PFSK-1 (cell line): ENCODE measurements around the gene CHRND.

Experiments
- POLR2AphosphoS5 ChIP-seq: IDR thresholded peaks from 2 replicates; pipeline ENCODE4 v1.6.1; 2012; ENCODE audit warnings: low read depth, mild to moderate bottlenecking, control low read depth, low read length, moderate library complexity
- TF ChIP-seq, protein P1 (sequence below), 2 experiments: IDR thresholded peaks; 2 replicates each; pipeline versions ENCODE4 v1.6.1 to v1.8.0; 2011 to 2012; ENCODE audit warnings: low read depth in 2 of 2, low read length in 2 of 2, control low read depth in 1 of 2, inconsistent platforms in 1 of 2, mild to moderate bottlenecking in 1 of 2, moderate library complexity in 1 of 2; ENCODE audit not compliant: insufficient read depth in 1 of 2

DNA sequence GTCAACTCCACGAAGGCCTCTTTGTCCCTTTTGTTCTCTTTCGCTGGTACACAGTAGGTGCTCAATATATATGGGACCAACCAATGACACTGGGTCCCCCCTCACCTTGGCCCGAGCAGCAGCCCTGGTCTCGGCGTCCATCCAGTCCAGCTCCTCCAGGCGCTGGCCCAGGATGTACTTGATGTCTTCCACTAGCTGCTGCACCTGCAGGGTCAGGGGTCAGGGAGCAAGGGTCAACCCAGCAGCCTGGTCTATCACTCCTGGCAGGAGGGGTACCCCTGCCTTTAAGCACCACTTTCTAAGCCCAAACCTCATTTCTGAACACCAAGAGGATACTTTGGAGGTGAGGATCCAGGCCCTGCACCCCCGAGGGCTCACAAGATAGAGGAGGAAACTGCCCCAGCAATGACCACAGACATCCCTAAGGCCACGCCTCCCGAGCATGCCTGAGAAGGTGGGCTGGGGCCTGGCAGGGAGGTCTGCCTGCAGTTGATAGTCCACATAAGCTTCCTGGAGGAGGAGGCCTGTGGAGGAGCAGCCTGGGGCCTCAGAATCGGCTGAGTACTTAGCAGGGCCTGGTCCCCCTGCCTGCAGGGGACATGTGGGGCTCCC, 42.5 kb upstream of the CHRND start:
- no peak for TF ChIP-seq POLR2AphosphoS5
- TF ChIP-seq, protein P1, sequence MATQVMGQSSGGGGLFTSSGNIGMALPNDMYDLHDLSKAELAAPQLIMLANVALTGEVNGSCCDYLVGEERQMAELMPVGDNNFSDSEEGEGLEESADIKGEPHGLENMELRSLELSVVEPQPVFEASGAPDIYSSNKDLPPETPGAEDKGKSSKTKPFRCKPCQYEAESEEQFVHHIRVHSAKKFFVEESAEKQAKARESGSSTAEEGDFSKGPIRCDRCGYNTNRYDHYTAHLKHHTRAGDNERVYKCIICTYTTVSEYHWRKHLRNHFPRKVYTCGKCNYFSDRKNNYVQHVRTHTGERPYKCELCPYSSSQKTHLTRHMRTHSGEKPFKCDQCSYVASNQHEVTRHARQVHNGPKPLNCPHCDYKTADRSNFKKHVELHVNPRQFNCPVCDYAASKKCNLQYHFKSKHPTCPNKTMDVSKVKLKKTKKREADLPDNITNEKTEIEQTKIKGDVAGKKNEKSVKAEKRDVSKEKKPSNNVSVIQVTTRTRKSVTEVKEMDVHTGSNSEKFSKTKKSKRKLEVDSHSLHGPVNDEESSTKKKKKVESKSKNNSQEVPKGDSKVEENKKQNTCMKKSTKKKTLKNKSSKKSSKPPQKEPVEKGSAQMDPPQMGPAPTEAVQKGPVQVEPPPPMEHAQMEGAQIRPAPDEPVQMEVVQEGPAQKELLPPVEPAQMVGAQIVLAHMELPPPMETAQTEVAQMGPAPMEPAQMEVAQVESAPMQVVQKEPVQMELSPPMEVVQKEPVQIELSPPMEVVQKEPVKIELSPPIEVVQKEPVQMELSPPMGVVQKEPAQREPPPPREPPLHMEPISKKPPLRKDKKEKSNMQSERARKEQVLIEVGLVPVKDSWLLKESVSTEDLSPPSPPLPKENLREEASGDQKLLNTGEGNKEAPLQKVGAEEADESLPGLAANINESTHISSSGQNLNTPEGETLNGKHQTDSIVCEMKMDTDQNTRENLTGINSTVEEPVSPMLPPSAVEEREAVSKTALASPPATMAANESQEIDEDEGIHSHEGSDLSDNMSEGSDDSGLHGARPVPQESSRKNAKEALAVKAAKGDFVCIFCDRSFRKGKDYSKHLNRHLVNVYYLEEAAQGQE (IDR thresholded peaks at IDR 0.05; ENCODE audit: insufficient read depth in 1 of 2, low read depth in 2 of 2, low read length in 2 of 2) = no peak
